K562 (cell line): ENCODE results near the gene CERCAM. TPM values are rescaled to one million over a fixed set of nuclear protein-coding genes. Genes with fewer than 3 reads are reported as not detected.

Experiments used
- ATAC-seq: fragments of 200-7000 bp; cut with Tn5 transposase; 3 replicates; pipeline ENCODE4 v1.9.1; 2020; ENCODE audit warnings: moderate library complexity
- BruUV-seq: library from RNA; stranded (reverse); fragments of 400-500 nt; replicated peaks from 2 replicates; lab custom pipeline; 2021; lab: Mats Ljungman, UMichigan
- CTCF ChIA-PET: fragments of 300-600 bp; formaldehyde crosslinking; extraction: SDS; loops from one replicate; lab custom pipeline; 2021; ENCODE audit warnings: low intra/inter-chr PET ratio; lab: Yijun Ruan, JAX
- POLR2A ChIA-PET: fragments of 300-600, 350-650 bp; sonication (Branson Sonifier 250); formaldehyde crosslinking; extraction: SDS; loops from one replicate; lab custom pipeline; 2021; ENCODE audit warnings: antibody characterized with exemption, inconsistent platforms; lab: Yijun Ruan, JAX
- DNase-seq, 4 experiments: peaks; one replicate each; pipeline versions ENCODE4 v3.0.0 to v3.0.0-alpha.2; 2011 to 2018; ENCODE audit warnings: low spot score in 3 of 4, mixed read lengths in 3 of 4; ENCODE audit errors: extremely low read depth in 1 of 4
- FAIRE-seq: peaks from 2 replicates; lab custom pipeline; 2011; peaks lifted over from hg19 to GRCh38; lab: Jason Lieb, UNC
- H2AFZ ChIP-seq: 2 replicates; pipeline ENCODE4 v1.6.0; 2011; ENCODE audit warnings: low read depth, low read length, control low read depth, inconsistent platforms
- H3K27ac ChIP-seq: fragments of 200-600 bp; 3 replicates; pipeline ENCODE4 v1.8.0; 2011; ENCODE audit warnings: low read depth, mild to moderate bottlenecking, control low read depth, inconsistent platforms, low read length, moderate library complexity, mixed read lengths; ENCODE audit errors: extremely low read depth
- H3K27me3 ChIP-seq, 2 experiments: fragments of 300-600 bp in 1 of 2; 2 replicates in 1 of 2; 3 replicates in 1 of 2; pipeline versions ENCODE4 v1.6.0 to v1.8.0; 2011; ENCODE audit warnings: inconsistent platforms in 2 of 2, low read length in 2 of 2, mild to moderate bottlenecking in 1 of 2, mixed read lengths in 1 of 2, moderate library complexity in 1 of 2; ENCODE audit not compliant: control insufficient read depth in 2 of 2, insufficient read depth in 2 of 2
- H3K36me3 ChIP-seq: fragments of 300-600 bp; 3 replicates; pipeline ENCODE4 v1.8.0; 2011; ENCODE audit warnings: mild to moderate bottlenecking, low read length, inconsistent platforms; ENCODE audit not compliant: control insufficient read depth, insufficient read depth
- H3K4me1 ChIP-seq, 2 experiments: fragments of 200-600 bp in 1 of 2; replicated peaks in 1 of 2; 2 replicates in 1 of 2; 3 replicates in 1 of 2; pipeline versions ENCODE4 v1.5.1 to v1.8.0; 2011; ENCODE audit warnings: inconsistent platforms in 2 of 2, low read length in 2 of 2, mild to moderate bottlenecking in 1 of 2, mixed read lengths in 1 of 2, moderate library complexity in 1 of 2; ENCODE audit not compliant: control insufficient read depth in 2 of 2, insufficient read depth in 2 of 2
- H3K4me2 ChIP-seq: 2 replicates; pipeline ENCODE4 v1.6.1; 2011; ENCODE audit warnings: low read length, control low read depth, inconsistent platforms, mixed read lengths; ENCODE audit not compliant: insufficient read depth
- H3K4me3 ChIP-seq: fragments of 200-600 bp; sonication (generic), shearing (Covaris generic); 2 replicates; pipeline ENCODE4 v1.5.1; 2016; ENCODE audit warnings: control low read depth, inconsistent platforms
- H3K79me2 ChIP-seq: fragments of 200-600 bp; 3 replicates; pipeline ENCODE4 v1.8.0; 2011; ENCODE audit warnings: low read length, inconsistent platforms; ENCODE audit not compliant: control insufficient read depth, insufficient read depth
- H3K9ac ChIP-seq, 2 experiments: 2 replicates each; pipeline versions ENCODE4 v1.6.0 to v1.6.1; 2011; ENCODE audit warnings: low read depth in 2 of 2, low read length in 2 of 2, control low read depth in 1 of 2, inconsistent platforms in 1 of 2, mild to moderate bottlenecking in 1 of 2, mixed read lengths in 1 of 2; ENCODE audit not compliant: insufficient read depth in 1 of 2
- H3K9me1 ChIP-seq: one replicate; pipeline ENCODE4 v1.6.0; 2011; ENCODE audit warnings: inconsistent platforms, mild to moderate bottlenecking, low read length, moderate library complexity; ENCODE audit not compliant: control insufficient read depth, insufficient read depth
- H3K9me3 ChIP-seq: replicated peaks from 2 replicates; pipeline ENCODE4 v1.5.1; 2011; ENCODE audit warnings: low read depth, low read length, inconsistent platforms; ENCODE audit not compliant: control insufficient read depth, insufficient read depth
- H4K20me1 ChIP-seq: replicated peaks from 2 replicates; pipeline ENCODE4 v1.6.1; 2011; ENCODE audit warnings: low read length, inconsistent platforms, mixed read lengths; ENCODE audit not compliant: control insufficient read depth, insufficient read depth
- CBX3 ChIP-seq, 2 experiments: IDR thresholded peaks; 1 replicate in 1 of 2; 2 replicates in 1 of 2; pipeline ENCODE4 v1.6.1; 2012; ENCODE audit warnings: inconsistent platforms in 2 of 2, low read length in 2 of 2, borderline replicate concordance in 1 of 2, control low read depth in 1 of 2
- FOS ChIP-seq: IDR thresholded peaks from 3 replicates; pipeline ENCODE4 v1.6.1; 2011; ENCODE audit not compliant: insufficient read length; ENCODE audit errors: extremely low read depth
- HNRNPK ChIP-seq: fragments of 200-400 bp; formaldehyde crosslinking; IDR thresholded peaks from one replicate; pipeline ENCODE4 v1.6.1; 2018; ENCODE audit warnings: mild to moderate bottlenecking, low read depth, low read length; ENCODE audit not compliant: poor library complexity, severe bottlenecking
- MGA ChIP-seq: fragments of 450-650 bp; IDR thresholded peaks from 2 replicates; pipeline ENCODE4 v1.6.1; 2016; ENCODE audit warnings: mild to moderate bottlenecking, moderate library complexity
- STAG1 ChIP-seq: sonication (generic); formaldehyde crosslinking; IDR thresholded peaks from 2 replicates; pipeline ENCODE4 v1.5.0; 2020; ENCODE audit warnings: missing genetic modification reagents, borderline replicate concordance
- ZBTB17 ChIP-seq: fragments of 450-650 bp; formaldehyde crosslinking; IDR thresholded peaks from 2 replicates; pipeline ENCODE4 v1.4.0; 2020; ENCODE audit warnings: mild to moderate bottlenecking
- ZBTB26 ChIP-seq: fragments of 450-650 bp; formaldehyde crosslinking; IDR thresholded peaks from 2 replicates; pipeline ENCODE4 v1.4.0; 2022; ENCODE audit warnings: missing genetic modification characterization
- ZC3H11A ChIP-seq: IDR thresholded peaks from 2 replicates; pipeline ENCODE4 v1.6.1; 2012; ENCODE audit warnings: low read depth, low read length, improper control_type of control experiment
- WGBS: fragments of 100-300 bp; shearing (Covaris generic); methylation state at CpG from one replicate; pipeline ENCODE4 v1.1.6; 2016; ENCODE audit warnings: low coverage, mixed read lengths; ENCODE audit not compliant: insufficient coverage; ENCODE audit errors: missing lambda C conversion rate; 5-methylcytosine and 5-hydroxymethylcytosine counted together
- in situ Hi-C: fragments of 300-500 bp; cut with MboI; formaldehyde crosslinking; loops from 4 replicates; pipeline ENCODE4 v1.15.0; 2018; ENCODE audit warnings: inconsistent platforms, mixed read lengths
- intact Hi-C: fragments of 100-400 bp; cut with micrococcal nuclease; formaldehyde crosslinking; loops from 2 replicates; pipeline ENCODE4 v1.14.2; 2022
- polyA plus RNA-seq, 8 experiments: library from polyadenylated mRNA; depleted of rRNA in 4 of 8; stranded (reverse) in 5 of 8; unstranded in 3 of 8; fragments of >200 nt; fragmentation: Nextera tagmentation in 2 of 8; fragmentation: Illumina TruSeq in 1 of 8; extraction: Ambion mirVana in 2 of 8; extraction: Trizol in 1 of 8; gene quantifications; 2 replicates each; pipeline versions ENCODE4 v1.2.1 to v1.2.3, GENCODE V29; 2011 to 2014; ENCODE audit warnings: inconsistent platforms in 1 of 8, missing spikeins in 1 of 8
- total RNA-seq, 7 experiments: library from RNA; depleted of rRNA in 6 of 7; stranded (reverse); fragments of >200 nt in 6 of 7; fragmentation: Illumina TruSeq in 2 of 7; extraction: Trizol in 2 of 7; gene quantifications; 2 replicates each; pipeline versions ENCODE4 v1.2.1 to v1.2.3, GENCODE V29; 2011 to 2021; ENCODE audit warnings: low replicate concordance in 1 of 7

The CERCAM gene
- total and polyA plus RNA-seq, 9 of the 15 experiments (the other 6 are each of a cell fraction or from before 2014, with no cell fraction given), result 0.75 to 24.0 (median 18.0) TPM

GRCh38 chr9:128422783-128423150 is 2.1 kb downstream of the CERCAM start:
- WGBS, result 59% methylated on average over 2 of the region's 5 CpGs
- peaks cover 8% of the 10 kb centered on the region; the same call in 1 of the 3 replicates for H3K79me2 ChIP-seq
- no peak for DNase-seq
- ChIA-PET POLR2A (interaction anchor here (1.1 kb wide), 1 partner anchor 13 kb away, joined by 3 read pairs; no protein-coding TSS in a partner anchor), CTCF (no interaction called here)
- peaks cover 14 to 46% of the 10 kb centered on the region in 2 experiments; a peak in 4 of 5 replicates for H3K4me1 ChIP-seq
- BruUV-seq, result no TSS peak
- peaks cover 6% of the 10 kb centered on the region; the same call in 1 of the 3 replicates for H3K36me3 ChIP-seq
- H3K9me3 ChIP-seq, result no peaks in the 10 kb centered on the region
- no peak for ATAC-seq
- no peaks in the 10 kb centered on the region for H3K27me3 ChIP-seq
- H3K27ac ChIP-seq, result no peak overlapping the region
- H3K4me2 ChIP-seq, result no peak overlapping the region
- no peak for FAIRE-seq
- H4K20me1 ChIP-seq, result no peaks in the 10 kb centered on the region
- no peak overlapping the region for H2AFZ ChIP-seq
- no peak overlapping the region for H3K4me3 ChIP-seq
- intact Hi-C loops, result no loop called here
- no peak overlapping the region for H3K9ac ChIP-seq
- in situ Hi-C loops, result loop anchor here (10.0 kb wide), 1 partner anchor 292 kb away; no protein-coding TSS in a partner anchor
- no peaks in the 10 kb centered on the region for H3K9me1 ChIP-seq
- TF ChIP-seq ZC3H11A, result no peak
- no peak for TF ChIP-seq MGA
- no peak for TF ChIP-seq FOS
- TF ChIP-seq HNRNPK, result no peak
- no peak for TF ChIP-seq ZBTB26 (CRISPR knock-in tag)
- TF ChIP-seq ZBTB17, result no peak
- TF ChIP-seq CBX3 (IDR thresholded peaks at IDR 0.05; ENCODE audit: borderline replicate concordance in 1 of 2, low read length in 2 of 2), result no peak
- TF ChIP-seq STAG1 (CRISPR knock-in tag), result no peak
